NCI-H146 treated with DMSO at 0.1 percent for 48 hours (cell line): ENCODE data around the gene AP5B1.

ENCODE experiments used
- DNase-seq: peaks from one replicate; lab custom pipeline; 2025; ENCODE audit not compliant: unreplicated experiment; lab: John Stamatoyannopoulos, UW

Gene AP5B1

DNA sequence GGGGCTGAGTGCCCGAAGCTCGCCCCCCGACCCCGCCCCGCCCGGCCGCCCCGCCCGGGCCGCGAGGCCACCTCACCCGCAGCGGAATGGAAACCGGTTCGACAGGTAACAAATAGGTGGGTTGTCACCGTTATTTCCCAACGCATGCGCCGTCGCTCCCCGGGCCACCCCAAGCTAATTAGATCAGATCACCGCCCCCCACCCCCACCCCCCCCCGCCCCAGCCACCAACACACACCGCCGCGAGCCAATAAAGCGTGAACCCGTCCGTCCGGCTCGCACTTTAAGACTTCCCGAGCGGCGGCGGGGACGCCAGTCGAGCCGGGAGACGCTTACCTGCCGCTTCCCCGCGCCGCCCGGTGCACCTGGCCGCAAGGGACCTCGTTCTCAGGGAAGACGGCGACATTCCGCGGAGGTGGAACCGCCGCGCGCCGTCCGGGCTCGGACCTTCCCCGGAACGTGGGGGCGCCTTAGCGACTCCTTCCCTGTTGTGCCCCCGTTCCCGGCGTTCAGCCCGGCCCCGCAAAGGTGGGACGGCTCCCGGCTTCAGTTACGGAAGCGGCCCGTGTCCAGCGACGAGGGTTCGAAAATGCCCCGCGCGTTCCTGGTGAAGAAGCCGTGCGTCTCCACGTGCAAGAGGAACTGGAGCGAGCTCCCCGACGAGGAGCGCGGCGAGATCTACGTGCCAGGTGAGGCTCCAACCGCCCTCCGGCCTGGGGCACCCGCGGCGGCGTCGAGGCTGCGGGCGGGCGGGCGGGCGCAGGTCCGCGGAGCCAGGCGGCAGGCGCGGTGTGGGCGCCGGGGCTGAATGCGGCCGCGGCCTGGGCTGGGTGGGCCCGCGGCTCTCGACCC is 6.2 kb upstream of the AP5B1 start, which contains the start of gene OVOL1:
Gene OVOL1 (plus strand): TSS at position 278 of the 851 bp plus-strand sequence. CDS start 311 bp downstream, at position 589.
- DNase-seq: peak; percentile 18

DNA sequence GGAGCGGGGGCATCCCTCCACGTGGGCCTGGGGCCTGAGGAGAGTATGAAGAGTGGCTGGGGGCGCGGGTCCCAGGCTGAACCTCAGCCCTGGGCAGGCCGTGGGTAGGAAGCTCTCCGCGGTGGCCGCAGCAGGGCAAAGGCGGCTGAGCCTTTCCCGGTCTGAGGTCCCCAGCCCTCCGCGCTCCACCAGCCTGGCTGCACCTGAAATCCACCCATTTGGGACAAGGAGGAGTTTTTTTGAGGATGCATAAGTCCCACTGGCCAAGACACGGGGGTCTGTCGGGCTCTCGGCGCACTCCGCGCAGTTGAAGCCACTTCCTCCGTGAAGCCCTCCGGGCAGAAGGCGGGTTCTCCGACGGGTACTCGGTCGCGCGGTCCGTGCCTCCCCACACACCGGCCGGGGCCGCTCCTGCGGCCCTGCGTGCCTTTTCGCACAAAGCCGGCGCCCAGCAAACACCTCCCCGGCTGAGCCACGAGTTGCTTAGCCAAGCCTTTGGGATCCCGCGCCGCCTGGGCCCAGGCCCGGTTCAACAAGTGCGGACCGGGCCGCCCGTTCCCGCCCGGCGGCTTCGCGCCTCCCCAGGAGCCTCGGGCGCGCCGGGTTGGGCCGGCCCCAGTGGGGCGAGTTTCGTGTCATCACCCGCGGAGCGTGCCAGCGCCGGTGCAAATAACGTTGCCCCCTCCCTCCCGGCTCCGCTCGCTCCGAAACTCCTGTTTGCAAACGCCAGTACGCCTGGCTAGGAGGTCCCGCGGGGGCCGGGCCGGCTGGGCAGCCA is 5.4 kb upstream of the AP5B1 start:
- DNase-seq: no peak

DNA sequence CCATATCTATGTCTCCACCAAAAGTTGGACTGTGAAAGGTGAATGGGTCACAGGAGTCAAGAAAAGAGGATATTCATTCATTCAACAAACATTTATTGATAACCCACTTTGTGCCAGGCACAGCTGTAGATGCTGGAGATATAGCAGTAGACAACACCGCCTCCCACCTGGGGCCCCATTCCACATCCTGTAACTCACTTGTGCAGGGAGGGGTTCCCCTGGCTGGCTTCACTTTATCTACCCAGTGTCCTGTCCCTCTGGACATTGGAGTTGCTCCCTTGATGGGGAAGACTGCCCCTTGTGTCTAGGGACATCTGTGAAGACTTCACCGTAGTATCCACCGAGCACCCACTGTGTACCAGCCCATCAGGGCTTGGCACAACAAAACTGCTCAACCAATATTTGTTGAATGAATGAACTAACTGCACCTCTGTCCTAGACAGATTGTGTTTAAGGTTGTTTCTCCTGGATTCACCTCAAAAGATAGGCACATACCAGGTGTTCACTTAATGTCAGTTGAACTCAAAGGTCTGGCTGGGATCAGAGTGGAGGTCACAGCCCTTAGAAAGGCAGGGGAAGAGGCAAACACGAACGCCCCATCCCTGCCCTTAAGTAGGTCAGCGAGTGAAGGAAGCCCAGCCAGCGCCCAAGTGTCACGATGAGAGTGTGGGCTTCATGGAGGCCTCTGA is 4.7 kb upstream of the AP5B1 start:
- DNase-seq: no peak

DNA sequence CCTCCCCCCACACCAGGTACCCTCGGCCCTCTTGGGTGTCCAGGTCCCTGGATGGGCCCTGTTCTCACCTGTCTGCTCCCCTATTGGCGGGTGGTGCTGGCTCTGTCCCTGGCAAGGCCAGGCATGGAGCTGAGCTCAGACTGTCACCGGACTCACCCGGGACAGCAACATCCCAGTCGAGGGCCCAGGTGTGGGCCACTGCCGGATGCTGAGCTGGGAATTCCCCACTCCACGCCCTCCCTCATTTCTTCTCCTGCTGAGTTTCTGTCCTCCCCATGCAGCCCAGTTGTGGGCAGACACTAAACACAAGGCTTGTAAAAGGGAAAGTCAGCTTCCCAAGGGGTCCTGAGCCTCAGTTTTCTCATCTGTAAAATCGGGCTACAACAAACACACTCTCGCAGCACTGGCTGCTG is 2.0 kb upstream of the AP5B1 start:
- DNase-seq: no peak

DNA sequence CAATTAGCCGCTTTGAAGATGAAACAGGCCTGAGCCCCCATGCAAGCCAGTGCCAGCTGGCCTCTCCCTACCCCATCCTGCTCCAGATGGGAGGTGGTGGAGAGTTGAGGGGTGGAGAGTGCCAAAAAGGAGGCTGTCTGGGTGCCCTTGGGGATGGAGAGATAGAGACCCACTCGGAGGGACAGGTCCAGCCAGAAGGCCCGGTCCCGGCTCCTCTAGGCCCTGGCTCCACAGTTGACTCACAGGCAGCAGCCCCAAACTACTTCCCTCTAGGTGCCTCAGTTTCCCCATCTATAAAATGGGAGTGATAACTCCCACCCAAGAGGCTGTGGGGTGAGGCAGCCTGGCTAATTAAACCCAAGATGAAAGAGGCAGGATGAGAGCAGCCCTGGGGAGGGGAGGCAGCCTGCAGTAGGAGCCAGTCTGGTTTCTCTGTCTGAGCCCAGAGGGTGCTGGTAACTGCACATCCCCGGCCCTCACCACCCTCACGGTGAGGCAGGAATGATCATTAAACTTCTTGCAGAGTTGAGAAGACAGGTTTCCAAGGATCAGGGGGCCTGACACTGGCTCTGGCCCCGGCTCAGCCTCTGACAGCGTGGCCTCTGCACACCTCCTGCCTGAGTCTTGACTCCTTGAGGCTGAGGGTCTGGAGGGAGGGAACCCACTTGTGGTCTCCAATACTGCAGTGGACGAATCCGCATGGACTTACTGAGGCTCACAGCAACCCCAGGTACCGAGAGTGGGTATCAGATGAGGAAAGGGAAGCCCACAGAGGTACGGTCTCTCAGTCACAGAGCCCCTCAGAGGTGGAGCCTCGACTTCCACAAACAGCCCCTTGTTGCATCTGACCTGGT is 1.4 kb upstream of the AP5B1 start:
- DNase-seq: no peak

DNA sequence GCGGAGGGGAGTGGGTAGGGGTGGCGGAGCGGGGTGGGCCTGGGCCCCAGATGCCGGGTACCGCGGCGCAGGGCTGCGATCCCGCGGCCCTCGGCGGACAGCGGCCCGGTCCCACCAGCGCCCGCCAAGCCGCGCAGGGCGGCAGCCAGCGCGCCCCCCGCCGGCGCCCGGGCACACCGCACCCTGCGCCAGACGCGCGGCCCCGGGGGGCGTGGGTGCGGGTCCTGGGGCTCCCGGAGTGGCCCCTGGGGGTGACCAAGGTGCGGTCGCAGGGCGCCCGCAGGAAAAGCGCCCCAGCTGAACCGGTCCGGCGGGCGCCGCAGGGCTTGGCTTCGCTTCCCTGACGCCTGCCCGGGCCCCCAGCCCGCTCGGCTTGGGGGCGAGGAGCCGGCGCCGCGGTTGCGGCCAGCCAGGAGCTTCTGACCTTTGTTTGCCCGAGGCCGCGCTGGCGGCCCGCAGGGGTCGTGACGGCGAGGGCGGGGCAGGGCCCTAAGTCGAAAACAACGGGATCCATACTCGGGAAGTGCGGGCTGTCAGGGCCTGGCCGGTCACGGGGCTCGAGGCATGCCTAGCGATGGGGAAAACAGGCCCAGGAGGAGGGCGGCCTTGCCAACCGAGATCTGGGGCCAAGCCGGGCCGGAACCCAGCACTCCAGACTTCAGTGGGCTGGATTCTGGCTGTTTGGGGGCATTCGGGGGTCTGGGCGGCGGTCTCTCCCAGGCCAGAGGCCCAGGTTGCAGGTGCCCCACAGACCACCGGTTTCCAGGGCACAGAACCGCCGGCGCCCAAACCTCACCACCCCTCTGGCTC is 581 bp upstream of the AP5B1 start:
- no peak for DNase-seq

DNA sequence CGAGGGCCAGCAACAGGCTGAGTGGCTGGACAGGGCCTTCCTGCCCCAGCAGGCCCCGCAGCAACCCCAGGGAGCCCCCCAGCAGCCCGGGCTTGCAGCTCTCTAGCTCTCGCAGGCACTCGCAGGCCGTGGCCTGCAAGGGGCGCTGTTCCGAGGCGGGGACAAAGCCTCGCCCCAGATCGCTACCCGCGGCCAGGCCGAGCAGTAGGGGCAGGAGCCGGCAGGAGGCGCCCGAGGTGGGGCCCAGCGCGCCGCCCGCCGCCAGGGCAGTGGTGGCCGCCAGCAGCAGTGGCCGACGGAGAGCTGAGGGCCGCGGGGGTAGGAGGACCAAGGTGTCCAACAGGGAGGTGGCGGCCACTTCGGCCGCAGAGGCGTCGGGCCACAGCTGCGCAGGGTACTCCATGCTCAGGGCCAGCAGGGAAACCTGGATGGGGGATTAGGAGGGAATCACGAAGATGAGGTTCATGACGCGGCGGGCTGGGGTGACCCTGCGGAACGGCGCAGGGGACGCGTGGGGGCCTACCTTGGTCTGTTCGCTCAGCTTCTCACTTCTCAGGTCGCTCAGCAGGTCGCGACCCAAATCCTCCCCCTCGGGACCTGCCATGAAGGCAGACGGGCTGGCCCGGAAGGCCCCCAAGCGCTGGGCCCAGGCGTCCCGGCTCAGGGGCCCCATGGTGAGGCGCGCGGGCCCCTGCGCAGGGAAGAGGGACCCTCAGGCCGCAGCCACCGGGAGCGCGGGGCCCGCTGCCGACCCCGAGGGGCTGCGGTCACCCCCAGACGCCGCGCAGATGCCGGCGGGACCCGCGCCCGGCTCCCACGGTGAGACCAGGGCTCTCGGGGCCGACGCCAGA is 632 bp downstream of the AP5B1 start:
- peak; percentile 3 for DNase-seq

DNA sequence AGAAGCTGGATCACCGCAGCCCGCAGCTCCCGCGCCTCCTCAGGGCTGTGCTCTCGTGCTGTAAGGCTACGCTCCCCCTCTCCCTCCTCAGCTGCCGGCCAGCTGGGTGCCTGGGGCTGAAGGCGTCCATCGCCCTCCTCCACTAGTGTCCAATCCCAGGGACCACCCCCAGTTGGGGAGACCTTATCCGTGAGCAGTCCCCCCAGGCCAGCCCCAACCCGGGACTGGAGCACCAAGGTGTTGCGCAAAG is 1.2 kb downstream of the AP5B1 start:
- DNase-seq: no peak

DNA sequence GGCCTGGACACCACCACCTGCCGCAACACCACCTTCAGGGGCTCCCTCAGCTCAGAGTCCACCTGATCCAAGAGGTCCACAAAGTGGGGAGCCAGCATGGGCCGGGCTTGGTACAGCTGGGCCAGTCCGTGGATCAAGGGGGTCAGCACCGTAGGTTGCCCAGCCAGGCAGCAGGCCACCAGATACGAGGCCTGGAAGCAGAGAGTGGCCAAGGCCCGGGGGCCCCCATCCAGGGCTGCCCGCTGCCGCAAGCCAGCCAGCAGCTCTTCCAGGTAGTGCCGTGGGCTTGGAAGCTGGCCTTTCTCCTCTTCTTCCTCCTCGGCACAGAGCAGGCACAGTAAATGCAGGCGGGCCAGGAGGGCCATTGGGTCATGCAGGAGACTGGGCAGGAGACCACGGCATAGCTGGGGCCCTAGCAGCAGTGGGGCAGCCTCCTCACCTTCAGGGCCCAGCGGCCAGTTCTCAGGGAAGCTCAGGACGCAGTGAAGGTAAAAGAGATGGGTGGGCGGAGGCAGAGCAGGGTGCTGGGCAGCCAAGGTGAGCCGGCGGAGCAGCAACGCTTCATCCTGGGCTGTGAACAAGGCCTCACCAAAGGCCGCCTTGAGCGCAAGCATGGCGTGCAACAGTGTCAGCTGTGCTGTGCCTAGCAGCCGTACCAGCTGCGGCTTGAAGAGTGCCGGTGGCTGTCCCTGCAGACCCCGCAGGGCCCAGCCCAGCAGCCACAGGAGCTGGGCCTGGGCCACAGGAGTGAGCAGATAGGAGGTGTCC is 1.7 kb downstream of the AP5B1 start:
- no peak for DNase-seq

DNA sequence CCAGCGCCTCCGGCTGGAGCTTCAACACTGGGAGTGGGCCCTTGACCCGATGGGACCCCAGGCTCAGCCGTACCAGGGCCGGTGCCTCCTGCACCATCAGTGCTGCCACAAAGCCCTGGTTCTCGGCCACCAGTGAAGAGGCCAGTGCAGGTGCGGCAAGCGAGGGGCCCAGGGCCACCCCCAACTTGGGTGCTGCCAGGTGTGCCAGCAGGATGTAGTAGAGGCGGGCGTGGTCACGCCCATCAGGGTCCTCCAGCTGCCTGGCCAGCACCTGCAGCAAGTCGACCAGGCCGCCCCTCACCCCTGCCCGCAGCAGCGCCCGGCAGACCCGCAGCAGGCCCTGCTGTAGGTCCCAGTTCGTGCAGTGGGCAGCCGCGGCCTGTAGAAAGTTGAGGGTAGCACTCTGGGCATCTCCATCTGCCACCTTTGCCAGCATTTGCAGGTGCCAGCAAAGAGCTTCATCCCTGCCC is 2.3 kb downstream of the AP5B1 start:
- DNase-seq: no peak

DNA sequence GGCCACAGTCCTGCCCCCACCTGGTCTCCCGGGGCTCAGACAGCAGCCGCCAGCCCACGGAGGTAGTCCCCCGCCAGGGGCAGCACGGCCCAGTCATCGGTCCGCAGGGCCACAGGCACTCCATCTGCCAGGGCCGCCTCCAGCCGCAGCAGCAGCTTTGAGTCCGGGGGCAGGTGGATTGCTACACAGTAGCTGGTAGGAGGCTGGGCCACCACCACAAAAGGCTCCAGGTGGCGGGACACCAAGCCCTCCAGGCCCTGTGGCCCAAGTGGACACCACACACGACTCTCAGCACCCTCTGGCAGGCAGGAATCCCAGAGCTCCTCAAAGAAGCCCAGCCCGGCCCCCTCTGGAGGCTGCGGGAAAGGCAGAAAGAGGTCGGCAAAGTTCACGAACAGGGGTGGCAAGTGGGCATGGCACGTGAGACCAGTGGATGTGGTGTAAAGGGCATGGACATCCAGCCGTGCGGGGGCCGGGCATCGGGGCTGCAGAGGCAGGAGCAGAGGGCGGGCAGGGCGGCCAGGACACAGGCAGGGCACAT is 2.9 kb downstream of the AP5B1 start:
- DNase-seq: no peak

DNA sequence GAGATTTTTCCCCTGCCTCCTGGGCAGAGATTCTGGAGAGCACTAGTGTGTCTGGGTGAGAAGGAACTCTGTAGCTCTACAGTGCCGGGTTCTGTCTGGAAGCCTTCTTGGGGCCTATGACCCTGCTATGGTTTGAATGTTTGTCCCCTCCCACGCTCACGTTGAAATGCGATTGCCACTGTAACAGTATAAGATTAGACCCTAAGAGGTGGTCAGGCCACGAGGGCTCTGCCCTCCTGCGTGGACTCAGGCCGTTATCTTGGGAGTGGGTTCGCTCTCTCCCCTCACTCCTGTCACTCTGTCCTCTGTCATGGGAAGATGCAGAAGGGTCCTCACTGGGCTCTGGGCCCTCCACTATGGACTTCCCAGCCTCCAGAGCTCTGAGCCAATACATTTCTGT is 3.5 kb downstream of the AP5B1 start:
- no peak for DNase-seq

DNA sequence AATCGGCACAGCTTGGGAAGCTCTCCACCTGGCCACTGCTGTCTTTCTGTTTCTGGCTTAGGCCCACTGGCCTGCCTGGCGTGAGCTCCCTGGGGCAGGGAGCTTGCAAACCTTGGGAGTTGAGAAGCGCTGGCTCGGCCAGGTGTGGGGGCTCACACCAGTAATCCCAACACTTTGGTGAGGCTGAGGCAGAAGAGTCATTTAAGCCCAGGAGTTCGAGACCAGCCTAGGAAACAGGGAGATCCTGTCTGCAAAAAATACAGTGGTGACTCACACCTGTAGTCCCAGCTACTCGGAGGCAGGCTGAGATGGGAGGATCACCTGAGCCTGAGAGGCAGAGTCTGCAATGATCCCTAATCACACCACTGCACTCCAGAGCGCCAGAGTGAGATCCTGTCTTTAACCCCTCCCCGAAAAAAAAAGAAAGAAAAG is 4.0 kb downstream of the AP5B1 start:
- DNase-seq: no peak

DNA sequence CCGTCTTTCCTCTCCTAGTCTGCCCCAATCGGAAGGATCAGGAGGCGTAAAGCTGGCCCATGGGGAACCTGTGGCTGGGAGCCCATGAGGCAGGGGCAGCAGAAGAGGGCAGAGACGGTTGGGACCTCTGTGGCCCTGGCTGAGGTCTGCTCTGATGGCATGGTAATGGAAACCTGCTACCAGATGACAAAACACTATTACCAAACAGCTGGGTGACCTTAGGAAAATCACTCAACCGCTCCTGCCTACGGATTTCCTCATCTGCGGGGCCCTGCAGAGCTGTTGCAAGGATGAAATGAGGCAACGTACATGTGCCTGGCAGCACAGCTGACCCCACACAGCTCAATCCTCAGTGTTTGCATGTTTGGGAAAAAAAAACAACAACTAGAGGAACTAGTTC is 4.6 kb downstream of the AP5B1 start:
- no peak for DNase-seq

DNA sequence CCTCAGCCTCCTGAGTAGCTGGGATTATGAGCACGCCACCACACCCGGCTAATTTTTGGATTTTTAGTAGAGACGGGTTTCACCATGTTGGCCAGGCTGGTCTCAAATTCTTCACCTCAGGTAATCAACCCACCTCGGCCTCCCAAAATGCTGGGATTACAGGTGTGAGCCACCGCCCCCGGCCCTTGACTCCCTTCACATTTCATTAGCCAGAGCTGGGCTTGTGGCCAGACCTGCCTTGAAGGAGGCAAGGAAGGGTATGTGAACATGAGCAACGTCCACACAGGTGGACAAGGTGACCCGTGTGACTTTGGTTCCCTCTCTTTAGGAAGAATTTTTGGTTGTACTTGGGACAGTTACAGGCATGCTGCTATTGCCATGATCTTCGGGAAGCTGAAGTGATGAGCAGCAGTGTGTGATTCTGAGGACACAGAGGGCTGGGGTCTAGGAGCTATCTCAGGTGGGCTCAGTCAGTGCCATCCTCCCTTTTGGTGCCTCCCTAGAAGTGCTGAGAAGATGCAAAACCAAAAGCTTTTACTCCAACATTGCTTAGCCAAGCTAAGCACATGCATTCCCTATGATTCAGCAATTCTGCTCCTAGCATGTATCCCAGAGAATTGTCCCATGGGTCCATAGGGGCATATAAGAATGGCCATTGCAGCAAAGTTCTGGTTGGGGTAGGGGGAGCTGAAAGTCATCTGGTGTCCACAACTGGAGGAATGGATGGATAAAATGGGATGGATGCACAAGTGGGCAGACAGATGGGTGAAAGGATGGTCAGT is 6.1 kb downstream of the AP5B1 start:
- no peak for DNase-seq

DNA sequence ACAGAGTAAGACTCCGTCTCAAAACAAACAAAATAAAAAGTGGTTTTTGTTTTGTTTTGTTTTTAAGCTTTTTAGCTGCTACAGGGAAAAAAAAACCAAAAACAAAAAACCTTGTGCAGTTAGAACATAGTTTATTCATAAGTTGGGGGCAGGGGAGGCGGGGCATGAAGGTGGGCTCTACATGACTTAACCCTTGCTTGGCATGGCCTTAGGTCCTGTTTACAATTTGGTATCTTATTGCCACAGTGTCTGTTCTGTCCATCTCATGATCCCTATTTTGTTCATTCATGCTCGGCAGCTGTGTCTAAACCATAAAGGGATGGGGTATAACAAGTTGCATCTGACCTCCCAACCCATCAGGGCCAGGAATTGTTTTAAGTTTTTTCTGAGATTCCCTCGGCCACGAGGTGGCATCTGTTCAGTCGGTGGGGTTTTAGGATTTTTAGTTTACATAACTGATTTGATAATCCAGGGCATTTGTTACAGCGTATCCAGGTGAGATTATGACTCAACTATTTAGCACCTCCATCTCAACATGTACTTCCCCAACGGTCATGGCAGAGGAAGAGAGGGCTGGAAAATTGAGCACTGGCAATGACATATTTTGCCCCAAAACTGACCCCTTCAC is 6.9 kb downstream of the AP5B1 start:
- no peak for DNase-seq

DNA sequence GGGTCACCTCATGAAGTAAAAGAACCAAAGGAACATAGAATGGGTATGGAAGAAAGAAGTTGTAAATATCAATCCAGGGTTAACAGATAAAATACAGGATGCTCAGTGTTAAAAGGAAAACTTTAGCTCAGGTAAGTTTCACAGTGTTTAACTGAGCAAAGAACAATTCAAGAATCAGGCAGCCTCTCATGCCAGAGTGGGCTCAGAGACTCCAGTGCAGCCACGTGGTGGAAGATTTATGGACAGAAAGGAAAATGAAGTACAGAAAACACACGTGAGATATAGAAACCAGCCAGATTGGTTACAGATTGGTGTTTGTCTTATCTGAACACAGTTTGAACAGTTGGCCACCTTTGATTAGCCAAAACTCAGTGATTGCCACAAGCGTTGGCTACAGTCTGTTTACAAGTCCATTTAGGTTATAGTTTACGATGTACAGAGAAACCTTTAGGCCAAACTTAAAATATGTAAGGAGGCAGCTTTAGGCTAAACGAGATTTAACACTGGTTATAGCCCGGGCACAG is 9.1 kb downstream of the AP5B1 start:
- no peak for DNase-seq
